Measurements from ENCODE around the gene RNF125.

DNA sequence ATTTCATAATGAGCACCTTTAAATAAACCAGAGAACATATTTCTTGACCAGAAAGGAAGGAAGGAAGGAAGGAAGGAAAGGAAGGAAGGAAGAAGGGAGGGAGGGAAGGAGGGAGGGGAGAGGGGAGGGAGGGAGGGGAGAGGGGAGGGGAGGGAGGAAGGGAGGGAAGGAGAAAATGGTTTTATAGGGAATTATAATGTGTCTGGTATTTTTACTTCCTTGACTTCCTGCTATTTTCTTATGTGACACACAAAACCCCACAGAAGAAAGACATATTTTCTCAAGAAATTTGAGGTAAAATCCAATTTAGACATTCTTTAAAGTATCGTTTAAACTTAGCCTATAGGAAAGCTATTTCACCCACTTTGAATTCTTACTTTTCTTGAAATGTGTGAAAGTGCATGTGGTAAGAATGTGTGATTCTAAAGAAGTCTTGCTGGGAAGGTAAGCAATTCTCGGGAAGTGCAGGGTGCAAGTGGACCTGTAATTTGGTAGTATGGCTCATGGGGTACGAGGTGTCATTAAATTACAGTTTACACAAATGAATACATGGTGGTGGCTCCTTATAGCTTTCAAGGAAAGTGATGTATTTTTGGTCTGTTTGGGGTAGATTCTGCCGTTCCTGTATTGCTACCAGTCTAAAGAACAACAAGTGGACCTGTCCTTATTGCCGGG, 18.0 kb downstream of the RNF125 start:
- TF ChIP-seq, protein P1, sequence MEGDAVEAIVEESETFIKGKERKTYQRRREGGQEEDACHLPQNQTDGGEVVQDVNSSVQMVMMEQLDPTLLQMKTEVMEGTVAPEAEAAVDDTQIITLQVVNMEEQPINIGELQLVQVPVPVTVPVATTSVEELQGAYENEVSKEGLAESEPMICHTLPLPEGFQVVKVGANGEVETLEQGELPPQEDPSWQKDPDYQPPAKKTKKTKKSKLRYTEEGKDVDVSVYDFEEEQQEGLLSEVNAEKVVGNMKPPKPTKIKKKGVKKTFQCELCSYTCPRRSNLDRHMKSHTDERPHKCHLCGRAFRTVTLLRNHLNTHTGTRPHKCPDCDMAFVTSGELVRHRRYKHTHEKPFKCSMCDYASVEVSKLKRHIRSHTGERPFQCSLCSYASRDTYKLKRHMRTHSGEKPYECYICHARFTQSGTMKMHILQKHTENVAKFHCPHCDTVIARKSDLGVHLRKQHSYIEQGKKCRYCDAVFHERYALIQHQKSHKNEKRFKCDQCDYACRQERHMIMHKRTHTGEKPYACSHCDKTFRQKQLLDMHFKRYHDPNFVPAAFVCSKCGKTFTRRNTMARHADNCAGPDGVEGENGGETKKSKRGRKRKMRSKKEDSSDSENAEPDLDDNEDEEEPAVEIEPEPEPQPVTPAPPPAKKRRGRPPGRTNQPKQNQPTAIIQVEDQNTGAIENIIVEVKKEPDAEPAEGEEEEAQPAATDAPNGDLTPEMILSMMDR (IDR thresholded peaks at IDR 0.05; ENCODE audit: borderline replicate concordance, extremely low read depth, low read length, poor library complexity, severe bottlenecking) = no peak
- no peak for TF ChIP-seq EZH2 (IDR thresholded peaks at IDR 0.05; ENCODE audit: borderline replicate concordance, low read depth, low read length, severe bottlenecking)
